Measurements from ENCODE around the gene MED16.

DNA sequence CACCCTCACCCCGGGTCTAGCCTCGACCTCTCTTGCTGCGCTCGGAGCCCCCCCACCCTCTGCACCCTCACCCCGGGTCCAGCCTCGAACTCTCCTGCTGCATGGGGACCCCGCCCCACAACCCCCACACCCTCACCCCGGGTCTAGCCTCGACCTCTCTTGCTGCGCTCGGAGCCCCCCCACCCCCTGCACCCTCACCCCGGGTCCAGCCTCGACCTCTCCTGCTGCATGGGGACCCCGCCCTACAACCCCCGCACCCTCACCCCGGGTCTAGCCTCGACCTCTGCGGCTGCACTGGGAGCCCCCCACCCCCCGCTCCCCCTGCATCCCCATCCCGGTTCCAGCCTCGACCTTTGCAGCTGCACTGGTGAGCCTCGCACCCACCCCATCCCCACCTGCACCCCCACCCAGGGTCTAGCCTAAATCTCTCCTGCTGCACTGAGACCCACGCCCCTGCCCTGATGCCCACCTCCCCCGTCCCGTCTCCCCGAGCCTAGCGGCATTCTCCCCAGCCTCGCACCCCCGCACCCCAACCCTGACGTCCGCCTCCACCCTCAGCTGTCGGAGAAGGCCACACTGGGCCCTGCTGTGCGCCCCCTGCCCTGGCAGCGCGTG is 31.7 kb downstream of the MED16 start:
- no peak for TF ChIP-seq POLR2A (IDR thresholded peaks at IDR 0.05)
- TF ChIP-seq, protein P1, sequence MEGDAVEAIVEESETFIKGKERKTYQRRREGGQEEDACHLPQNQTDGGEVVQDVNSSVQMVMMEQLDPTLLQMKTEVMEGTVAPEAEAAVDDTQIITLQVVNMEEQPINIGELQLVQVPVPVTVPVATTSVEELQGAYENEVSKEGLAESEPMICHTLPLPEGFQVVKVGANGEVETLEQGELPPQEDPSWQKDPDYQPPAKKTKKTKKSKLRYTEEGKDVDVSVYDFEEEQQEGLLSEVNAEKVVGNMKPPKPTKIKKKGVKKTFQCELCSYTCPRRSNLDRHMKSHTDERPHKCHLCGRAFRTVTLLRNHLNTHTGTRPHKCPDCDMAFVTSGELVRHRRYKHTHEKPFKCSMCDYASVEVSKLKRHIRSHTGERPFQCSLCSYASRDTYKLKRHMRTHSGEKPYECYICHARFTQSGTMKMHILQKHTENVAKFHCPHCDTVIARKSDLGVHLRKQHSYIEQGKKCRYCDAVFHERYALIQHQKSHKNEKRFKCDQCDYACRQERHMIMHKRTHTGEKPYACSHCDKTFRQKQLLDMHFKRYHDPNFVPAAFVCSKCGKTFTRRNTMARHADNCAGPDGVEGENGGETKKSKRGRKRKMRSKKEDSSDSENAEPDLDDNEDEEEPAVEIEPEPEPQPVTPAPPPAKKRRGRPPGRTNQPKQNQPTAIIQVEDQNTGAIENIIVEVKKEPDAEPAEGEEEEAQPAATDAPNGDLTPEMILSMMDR (IDR thresholded peaks at IDR 0.05) = no peak
